DMS 273 treated with DMSO at 0.1 percent for 48 hours (cell line): ENCODE results near the gene COL23A1.
"Not testable (repeated sequence)": the region's sequence is repeated elsewhere in the genome, so short reads cannot be mapped to it uniquely, and the experiment has no call there.

Experiments used
- DNase-seq: peaks from one replicate; lab custom pipeline; 2025; lab: John Stamatoyannopoulos, UW

The COL23A1 gene

DNA sequence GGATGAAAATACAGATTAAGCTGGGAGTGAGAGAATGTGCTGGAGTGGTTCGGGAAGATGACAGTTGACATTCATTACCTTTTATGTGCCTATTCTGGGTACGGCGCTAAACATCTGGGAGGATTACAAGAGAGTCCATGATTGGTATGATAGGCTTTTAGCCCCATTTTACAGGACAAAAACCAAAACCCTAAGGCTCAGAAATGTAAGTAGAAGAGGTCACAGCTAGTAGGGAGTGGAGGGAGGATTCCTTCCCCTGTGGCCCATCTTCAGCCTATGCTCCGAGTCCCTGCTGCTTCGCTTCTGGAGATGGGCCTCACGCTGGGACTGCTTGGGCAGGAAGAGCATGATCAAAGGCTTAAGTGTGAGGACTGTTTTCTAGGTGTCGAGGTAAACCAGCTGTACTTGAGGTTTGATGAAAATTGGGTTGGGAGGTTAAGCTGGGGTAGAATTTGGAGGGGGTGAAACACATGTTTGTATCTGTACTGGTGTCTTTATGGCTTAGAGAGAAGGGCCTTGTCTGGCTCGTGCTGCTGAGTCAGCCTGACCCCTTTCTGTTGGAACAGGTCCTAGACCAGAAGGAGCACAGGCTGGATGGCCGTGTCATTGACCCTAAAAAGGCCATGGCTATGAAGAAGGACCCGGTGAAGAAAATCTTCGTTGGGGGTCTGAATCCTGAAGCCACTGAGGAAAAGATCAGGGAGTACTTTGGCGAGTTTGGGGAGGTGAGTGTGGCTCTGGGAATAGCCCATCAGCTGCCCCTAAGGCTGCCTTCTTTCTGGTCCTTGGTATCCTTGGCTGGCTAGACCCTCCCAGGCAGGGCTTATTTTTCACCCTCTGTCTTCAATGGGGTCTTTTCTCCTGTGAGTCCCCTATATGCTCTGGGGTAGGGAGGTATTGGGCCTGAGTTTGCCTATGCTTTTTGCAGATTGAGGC, 383.8 kb downstream of the COL23A1 start:
- no peak for DNase-seq

DNA sequence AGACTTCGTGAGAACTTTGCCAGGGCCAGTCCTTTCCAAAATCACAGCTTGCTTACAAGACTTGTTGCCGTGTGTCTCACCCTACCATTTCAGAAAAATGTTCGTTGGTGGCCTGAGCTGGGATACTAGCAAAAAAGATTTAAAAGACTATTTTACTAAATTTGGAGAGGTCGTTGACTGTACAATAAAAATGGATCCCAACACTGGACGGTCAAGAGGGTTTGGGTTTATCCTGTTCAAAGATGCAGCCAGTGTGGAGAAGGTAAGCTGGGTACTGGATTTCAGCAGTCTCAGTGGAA, 384.5 kb downstream of the COL23A1 start:
- DNase-seq: no peak

DNA sequence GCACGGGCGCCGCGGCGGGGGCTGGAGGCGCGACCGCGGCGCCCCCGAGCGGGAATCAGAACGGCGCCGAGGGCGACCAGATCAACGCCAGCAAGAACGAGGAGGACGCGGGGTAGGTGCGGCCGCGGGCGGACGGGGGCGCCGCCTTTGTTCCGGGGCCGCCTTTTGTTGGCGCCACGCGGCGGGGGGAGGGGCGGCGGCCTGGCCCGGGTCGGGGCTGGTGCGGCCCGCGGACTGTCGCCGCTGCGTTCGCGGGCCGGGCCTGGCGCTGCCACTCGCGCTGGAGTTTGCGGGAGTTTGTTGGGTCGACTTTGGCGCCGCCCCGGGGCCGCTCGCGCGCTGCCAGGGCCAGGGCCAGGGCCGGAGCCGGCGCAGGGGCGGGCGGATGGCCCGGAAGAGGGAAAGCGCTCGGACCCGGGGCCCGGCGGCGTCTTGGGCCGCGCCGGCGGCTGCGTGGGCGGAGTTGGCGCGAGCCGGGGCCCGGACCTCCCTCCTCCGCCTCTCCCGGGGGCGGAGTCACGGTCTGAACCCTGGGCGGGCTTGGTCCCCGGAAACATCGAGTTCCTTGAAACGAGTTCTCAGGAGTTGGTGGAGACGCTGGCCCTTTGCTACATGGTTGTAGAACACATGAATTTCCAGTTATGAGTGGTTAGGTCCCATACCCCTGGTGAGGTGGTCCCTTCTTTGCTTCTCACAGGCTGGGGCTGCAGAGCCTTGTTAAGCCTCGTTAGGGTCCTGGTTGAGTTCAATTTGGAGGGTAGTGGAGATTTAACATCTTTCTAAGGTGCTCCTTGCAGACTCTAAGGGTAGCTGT, 385.1 kb downstream of the COL23A1 start:
- no peak for DNase-seq

DNA sequence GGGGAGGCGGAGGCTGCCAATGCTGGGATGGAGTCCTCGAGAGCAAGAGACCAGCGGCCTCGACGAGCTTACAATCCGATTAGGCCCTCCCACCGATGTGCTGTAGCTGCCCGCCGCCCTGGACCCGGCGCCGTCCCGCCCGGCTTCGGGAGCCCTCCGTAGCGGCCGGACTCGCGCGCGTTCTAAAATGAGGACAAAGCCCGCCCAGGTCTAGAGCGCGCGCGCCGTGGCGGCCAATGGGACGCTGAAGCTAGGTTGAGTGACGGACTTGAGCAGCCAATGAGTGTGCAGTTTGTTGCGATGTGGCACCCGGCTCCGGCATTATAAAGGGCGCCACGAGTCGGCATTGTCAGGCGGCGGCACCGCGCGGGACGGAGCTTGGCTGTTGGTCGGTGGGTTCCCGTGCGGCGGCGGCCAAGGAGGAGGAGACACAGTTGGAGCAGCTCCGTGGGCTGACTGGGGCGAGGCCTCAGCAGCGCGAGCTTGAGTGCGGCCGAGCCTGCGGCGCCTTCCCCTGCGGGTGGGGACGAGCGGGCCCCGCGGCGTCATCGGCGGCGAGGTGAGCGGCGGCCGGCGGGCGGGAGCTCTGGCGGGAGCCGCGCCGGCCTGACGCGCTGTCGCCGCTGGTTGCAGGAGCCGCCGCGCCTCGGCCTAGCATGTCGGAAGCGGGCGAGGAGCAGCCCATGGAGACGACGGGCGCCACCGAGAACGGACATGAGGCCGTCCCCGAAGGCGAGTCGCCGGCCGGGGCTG, 385.8 kb downstream of the COL23A1 start, which contains the start of gene HNRNPAB:
TSS of gene HNRNPAB (plus strand) at position 352 of the 753 bp plus-strand sequence. CDS start at position 657, 305 bp downstream.
- DNase-seq: peak; percentile 89

DNA sequence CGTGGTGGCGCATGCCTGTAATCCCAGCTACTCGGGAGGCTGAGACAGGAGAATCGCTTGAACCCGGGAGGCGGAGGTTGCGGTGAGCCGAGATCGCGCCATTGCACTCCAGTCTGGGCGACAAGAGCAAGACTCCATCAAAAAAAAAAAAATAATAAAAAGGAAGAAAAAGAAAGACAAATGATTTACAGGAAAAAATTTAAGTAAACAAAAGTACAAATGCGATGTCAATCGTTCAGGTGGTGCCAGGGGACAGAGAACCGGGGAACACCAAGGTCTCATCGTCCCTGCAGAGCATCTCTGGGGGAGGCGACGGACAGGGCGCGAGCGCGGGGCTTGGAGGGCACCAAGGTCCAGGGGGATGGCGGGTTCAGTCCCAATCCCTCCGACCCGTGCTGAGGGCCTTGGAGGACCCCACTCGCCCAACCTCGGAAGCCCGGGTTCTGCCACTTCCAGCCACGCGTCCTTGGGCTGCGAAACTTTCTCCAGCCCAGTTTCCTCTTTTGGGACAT, 386.5 kb downstream of the COL23A1 start:
- DNase-seq: no peak

DNA sequence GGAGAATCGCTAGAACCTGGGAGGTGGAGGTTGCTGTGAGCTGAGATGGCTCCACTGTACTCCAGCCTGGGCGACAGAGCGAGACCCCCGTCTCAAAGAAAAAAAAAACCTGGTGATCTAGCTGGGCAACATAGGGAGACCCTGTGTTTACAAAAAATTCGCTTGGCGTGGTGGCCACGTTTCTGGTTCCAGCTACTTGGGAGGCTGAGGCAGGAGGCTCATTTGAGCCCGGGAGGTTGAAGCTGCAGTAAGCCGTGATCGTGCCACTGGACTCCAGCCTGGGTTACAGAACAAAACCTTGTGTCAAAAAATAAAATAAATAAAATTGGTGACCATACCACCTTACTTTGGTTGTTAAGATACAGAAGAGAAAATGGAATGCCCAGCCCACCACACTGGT, 387.7 kb downstream of the COL23A1 start:
- no peak for DNase-seq

DNA sequence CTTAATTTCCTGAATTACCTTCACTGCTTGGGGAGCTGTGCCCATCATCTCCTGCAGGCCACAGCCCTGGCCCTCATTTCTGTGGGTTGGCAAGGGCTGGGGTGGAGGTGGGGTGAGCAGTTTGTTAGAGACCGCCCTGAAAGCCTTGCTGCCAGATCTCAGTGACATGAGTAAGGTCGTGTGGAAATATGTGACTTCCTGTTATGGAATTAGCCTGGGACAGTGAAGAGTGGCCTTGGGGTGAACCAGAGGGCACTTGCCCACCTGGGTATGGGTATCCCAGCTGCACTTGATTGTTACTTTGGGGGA, 388.3 kb downstream of the COL23A1 start:
- no peak for DNase-seq

DNA sequence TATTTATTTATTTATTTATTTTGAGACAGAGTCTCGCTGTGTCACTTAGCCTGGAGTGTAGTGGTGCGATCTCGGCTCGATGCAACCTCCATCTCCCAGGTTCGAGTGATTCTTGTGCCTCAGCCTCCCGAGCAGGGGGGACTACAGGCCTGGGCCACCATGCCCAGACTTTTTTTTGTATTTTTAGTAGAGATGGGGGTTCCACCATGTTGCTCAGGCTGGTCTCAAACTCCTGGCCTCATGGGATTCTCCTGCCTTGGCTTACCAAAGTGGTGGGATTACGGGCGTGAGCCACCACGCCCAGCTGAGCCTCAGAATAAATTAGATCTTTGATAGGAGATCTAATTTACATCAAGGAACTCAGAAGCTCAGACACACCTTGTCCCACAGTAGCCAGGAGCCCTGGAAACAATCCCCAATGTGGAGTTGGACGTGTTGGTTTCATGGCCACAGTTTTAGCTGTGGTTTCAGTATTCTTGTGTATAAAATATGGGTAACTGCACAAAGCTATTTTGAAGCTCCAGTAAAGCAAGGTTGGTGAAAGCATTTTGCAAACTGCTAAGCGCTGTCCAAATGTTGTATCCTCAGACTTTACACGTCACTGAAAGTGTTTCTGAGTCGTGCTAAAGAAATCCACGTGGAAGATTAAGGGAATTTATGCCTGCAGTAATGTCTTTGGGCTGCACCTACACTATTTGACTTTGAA, 388.8 kb downstream of the COL23A1 start:
- no peak for DNase-seq

DNA sequence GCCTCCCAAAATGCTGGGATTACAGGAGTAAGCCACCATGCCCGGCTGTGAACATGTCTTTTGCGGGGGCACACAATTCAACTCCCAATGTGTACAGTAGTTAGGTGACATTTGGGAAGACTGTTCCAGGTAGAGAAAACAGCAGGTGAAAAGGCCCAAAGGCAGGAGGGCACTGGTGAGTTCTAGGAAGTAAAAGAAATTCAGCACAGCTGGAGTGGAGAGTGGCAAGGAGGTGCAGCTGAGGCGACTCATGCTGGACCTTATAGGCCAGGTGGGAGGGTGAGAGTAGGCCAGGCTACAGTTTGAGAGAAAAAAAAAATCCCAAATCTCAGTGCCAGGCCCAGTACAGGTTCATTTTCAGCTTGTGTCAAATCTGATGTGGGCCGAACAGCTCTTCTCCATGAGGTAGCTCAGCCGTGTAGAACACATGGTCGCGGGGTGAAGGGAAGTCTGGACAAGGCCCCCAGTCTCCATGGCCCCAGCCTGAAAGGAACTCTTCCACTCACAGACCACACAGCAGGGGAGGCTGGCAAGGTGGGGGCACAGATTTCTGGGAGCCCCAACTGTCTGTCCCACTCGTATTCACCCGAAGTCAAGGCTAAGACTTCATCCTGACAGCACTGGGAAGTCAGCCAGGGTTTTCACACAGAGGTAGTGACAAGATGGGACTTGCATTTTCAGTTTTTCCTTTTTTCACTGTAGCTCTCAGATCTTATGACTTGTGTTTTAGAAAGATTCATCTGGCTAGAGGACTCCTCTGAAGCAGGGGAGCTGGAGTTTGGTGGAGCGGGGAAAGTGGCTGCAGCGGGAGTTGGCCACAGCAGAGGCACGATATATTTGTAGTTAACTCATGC, 390.4 kb downstream of the COL23A1 start:
- DNase-seq: no peak

DNA sequence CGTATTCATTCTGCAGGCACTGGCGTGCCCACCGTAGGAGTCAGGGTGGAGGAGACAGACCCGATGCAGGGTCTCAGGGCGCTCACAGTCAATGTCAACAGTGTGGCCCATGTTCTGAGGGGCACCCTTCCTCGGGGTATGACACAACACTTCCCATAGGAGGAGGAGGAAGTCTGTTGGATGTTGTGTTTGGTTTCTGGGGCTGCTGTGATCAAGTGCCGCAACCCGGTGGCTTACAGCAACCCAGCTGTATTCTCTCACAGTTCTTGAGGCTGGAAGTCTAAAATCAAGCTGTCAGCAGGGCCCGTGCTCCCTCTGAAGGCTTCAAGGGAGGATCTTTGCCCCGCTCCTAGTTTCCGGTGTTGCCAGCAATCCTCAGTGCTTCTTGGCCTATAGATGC, 391.5 kb downstream of the COL23A1 start:
- DNase-seq: no peak

DNA sequence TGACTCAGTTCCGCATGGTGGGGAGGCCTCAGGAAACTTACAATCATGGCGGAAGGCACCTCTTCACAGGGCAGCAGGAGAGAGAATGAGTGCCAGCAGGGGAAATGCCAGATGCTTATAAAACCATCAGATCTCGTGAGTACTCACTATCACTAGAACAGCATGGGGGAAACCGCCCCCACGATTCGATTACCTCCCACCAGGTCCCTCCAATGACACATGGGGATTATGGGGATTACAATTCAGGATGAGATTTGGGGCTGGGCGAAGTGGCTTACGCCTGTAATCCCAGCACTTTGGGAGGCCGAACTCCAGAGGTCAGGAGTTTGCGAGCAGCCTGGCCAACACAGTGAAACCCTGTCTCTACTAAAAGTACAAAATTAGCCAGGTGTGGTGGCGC, 392.0 kb downstream of the COL23A1 start:
- not testable (repeated sequence) for DNase-seq

DNA sequence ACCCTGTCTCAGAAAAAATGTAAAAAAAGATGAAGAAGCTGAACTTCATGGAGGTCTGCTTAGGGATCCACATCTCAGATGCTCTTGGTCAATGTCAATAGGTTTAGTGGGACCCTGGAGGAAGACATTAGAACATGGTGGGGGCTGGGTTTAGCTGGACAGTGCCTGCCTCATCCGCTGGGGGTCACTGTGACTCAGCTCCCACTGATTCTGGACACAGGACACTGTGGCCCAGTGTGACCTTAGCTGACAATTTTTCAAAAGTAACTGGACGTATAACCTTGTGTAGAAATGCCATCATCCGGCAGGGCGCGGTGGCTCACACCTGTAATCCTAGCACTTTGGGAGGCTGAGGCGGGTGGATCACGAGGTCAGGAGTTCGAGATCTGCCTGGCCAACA, 393.2 kb downstream of the COL23A1 start:
- DNase-seq: no peak

DNA sequence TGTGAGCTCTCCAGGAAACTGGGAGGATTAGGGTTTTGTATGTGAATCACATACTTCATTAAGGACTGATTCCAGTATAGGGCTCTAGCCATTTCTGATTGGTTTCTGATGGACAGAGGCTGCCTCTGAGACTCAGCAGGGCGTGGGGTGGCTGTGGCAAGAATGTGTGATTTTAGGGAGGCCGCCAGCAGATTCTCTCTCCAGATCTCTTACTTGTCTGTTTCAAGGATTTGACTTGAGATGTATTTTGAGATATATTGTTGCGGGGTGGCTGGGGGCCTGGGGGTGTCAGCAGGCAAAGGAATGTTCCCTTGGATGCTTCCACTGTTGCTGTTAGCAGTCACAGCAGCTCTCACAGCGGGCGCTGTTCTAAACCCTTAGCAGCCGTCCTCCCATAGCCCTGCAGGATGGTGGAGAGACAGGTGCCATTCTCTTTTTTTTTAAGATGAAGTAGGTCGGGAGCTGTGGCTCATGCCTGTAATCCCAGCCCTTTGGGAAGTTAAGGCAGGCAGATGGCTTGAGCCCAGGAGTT, 393.8 kb downstream of the COL23A1 start:
- DNase-seq: no peak

DNA sequence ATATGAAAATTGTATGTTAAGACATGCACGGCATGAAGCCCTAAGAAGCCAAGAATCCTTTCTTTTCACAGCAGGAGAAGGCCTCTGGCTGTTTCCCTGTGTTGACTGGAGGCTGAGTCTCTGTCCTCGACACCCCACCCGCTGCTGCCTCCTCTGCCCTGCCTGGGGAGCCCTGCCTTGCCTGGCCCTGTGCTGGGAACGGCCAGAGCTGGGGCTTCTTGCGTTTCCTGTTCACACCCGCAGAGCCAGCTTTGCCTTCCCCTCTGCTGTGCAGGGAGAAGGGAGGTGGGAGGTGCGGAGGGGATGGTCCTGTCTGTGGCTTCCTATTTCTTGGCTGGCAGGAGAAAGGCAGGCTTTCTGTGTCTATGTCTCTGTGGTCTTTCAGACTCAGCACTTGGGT, 396.2 kb downstream of the COL23A1 start:
- no peak for DNase-seq

DNA sequence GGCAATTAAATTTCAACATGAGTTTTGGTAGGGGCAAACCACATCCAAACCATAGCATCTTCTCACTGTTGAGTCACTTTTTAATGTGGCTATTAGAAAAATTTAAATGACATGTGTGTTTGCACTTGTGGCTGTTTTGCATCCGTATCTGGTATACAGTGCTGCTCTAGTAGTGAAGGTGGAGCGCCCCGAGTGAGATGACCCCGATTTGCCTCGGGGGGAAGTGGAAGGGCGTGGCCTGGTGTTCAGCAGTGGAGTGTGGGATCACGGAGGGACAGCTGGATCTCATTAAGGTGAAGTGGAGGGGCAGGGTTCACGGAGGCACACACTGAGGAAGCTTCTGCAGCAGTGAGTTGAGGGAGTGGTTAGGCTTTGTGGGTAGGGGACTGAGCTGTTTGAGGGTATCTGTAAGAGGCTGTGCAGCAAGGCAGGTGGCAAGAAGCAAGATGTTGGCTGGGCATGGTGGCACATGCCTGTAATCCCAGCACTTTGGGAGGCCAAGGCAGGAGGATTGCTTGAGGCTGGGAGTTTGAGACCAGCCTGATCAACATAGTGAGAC, 396.9 kb downstream of the COL23A1 start:
- DNase-seq: no peak

DNA sequence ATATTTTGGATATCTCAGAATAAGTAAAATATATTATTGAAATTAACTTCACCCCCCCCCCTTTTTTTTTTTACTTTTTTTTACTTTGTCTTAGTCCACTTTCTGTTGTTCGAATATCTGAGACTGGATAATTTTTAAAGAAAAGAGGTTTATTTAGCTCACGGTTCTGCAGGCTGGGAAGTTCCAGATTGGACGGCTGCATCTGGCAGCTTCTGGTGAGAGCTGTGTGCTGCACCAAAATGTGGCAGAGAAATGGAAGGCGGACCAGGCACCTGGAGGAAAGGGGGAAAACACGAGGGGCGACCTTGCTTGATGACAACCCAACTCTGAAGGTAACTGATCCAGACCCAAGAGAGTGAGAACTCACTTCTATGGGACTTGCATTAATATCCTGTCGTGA, 397.4 kb downstream of the COL23A1 start:
- DNase-seq: no peak

DNA sequence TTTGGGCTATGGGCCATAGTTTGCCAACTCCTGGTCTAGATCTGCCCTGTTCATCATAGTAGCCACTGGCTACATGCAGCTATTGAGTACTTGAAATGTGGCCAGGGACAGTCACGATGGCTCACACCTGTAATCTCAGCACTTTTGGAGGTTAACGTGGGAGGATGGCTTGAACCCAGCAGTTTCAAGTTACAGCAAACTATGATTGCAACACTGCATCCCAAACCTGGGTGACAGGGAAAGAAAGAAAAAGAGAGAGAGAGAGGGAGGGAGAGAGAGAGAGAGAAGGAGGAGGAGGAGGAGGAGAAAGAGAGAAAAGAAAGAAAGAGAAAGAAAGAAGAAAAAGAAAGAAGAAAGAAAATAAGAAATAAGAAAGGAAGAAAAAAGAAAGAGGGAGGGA, 397.9 kb downstream of the COL23A1 start:
- no peak for DNase-seq

DNA sequence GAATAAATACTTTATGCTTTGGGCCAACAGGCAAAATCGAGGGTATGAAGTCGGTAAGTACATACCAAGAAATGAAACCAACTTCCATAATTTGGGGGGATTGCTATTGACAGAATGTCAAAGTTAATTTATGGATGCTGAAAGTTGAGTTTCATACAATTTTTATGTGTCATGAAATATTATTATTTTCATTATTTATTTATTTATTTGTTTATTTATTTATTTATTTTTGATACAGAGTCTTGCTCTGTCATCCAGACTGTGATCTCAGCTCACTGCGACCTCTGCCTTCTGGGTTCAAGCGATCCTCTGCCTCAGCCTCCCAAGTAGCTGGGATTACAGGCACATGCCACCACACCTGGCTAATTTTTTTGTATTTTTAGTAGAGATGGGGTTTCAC, 398.5 kb downstream of the COL23A1 start:
- DNase-seq: no peak

DNA sequence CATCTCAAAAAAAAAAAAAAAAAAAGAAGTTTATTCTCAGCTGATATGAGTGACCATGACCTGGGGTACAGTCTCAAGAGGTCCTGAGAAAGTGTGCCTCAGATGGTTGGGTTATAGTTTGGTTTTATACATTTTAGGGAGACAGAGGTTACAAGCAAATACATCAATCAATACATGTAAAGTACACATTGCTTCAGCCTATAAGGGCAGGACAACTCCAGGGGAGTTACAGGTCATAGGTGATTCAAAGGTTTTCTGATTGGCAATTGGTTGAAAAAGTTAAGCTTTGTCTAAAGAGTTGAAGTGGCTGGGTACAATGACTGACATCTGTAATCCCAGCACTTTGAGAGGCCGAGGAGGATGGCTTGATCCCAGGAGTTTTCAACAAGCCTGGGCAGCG, 400.8 kb downstream of the COL23A1 start:
- DNase-seq: no peak
